ENCODE results near the gene TMEFF1.
"Not testable (repeated sequence)": the region's sequence is repeated elsewhere in the genome, so short reads cannot be mapped to it uniquely, and the experiment has no call there.

TMEFF1 gene

DNA sequence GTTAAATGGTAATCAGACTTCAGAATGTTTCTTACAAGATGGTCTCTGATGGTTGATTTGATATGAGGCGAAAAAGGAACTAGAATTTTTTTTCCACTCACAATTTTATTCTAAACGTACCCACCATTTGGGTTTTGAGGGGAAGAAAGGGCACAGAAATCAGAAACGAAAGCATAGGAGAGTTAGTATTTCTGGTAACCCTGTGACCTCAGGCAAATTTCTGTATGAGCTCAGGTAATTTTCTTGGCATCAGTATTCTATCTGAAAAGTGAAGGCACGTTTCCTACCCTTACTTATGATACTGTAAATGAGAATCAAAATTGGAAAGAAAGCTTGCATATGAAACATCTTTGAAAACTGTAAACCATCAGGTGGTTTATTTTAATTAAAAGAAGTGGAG is 26.5 kb downstream of the TMEFF1 start:
- DNase-seq, result no peak

DNA sequence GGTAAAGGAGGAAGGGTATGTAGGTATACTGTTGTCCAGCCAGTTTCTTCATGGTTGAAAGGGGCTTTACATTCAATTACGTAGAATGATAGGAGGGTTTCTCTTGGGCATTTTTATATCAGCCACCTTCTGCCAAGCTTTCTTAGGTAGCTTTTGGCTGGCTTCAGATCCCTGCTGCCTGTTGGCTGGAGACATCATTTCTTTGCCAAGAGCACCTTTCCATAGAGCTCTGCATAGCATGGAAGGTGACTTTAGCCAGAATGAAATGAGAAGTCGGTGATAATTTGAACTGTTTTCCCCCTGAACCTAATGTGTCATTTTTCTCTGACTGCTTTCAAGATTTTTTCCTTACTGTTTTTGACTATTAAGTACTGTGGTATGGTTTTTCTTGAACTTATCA is 26.9 kb downstream of the TMEFF1 start:
- DNase-seq, result no peak

DNA sequence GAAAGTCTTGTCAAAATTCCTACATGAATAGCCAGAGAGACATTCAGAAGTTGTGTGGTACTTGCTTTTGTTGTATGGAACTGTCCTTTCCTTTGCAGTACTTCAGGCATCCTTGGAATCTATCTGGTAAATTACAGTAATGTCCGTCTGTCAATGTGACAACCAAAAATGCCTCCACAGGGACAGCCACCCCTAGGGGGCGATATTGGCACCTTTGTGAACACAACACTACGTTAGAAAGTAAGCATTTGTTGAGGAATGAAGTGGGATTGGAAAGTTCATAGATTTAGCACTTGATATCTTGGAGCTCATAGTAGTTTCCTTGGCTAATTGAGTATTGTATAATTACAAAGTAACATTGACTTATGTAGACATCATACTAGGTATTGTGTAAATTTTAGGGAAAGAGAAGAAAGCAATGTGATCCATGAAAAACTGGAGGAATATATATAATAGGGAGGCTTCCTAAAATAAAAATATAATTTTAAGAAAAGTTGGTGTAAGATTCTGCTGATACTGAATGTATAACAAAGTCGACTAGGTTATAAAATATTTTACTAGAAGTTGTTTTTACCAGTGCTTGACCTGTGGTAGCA is 32.7 kb downstream of the TMEFF1 start:
- DNase-seq, result no peak

DNA sequence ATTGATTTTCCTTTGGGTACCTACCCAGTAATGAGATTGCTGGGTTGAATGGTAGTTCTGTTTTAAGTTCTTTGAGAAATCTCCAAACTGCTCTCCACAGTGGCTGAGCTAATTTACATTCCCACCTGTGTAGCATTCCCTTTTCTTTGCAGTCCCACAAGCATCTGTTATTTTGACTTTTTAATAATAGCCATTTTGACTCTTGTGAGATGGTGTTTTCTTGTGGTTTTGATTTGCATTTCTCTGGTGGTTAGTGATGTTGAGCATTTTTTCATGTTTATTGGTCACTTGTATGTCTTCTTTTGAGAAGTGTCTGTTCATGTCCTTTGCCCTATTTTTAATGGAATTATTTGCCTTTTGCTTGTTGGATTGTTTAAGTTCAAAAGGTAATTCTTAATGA is 34.4 kb downstream of the TMEFF1 start:
- DNase-seq, result not testable (repeated sequence)

DNA sequence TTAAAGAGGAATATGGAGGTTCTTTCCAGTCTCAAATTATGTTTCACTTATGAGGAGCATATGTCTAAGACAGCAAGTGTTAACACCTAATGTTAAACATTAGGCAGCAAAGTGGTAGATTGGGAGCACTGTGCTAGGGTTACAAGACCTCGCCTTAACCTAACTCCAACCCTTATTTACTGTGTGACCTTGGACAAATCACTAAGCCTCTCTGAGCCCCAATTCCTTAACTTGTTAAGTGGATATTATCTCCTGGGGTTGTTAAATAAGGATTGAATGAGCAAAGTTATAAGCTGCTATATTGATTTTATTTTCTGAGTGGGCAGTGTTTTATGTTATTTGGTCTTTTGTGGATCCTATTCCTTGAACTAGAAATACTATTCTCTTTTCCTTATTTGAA is 38.3 kb downstream of the TMEFF1 start:
- DNase-seq, result no peak

DNA sequence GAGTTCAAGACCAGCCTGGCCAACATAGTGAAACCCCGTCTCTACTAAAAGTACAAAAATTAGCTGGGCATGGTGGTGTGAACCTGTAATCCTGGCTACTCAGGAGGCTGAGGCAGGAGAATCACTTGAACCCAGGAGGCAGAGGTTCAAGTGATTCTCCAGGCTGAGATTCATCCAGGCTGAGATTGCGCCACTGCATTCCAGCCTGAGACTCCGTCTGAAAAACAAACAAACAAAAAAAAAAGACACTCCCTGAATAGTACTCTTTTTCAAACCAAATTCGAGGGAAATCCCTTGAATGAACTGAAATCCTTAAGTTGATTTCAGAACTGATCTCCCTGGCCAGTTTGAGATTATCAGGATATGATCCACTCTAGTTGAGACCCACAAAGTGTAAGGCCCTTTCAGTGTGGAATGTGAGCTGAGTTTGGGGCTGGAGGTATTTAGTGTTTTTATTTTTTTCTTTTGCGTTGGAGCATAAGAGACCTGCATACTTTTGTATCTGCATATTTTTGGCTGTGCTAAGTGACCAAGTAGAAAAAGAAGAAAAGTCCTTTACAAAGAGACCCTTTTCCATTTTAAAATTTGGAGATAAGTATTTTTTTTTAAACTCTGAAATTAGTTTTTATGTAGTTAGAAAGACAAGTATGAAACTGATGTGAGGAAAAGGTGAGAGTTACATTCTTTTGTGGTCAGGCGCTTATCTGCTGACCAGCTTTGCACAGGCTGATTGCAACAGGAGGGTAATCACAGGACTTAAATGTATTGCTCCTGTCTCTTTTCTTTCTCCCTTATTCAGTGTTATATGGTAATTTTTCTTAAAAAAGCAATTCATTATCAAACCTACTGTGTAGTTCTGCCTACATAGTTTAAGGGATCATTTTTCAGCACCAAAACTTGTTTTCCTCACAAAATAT is 42.9 kb downstream of the TMEFF1 start:
- no peak for DNase-seq

DNA sequence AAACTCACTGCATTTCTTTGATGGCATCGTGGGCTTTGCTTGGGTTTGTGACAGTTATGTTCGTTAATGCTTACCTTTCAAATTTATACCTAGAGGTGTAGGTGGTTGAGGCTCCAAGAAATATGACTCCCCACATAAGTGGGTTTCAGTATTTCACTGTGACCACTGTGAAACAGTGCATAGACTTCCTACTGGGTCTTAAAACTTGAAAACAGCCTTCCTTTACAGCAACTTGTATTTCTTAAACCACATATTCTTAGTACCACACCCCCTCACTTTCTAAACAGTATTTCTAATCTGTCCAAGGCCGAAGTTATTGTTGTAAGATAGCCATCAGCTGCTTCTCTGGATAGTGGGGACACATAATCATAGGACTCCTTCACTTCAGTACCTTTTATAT is 48.3 kb downstream of the TMEFF1 start:
- DNase-seq, result no peak

DNA sequence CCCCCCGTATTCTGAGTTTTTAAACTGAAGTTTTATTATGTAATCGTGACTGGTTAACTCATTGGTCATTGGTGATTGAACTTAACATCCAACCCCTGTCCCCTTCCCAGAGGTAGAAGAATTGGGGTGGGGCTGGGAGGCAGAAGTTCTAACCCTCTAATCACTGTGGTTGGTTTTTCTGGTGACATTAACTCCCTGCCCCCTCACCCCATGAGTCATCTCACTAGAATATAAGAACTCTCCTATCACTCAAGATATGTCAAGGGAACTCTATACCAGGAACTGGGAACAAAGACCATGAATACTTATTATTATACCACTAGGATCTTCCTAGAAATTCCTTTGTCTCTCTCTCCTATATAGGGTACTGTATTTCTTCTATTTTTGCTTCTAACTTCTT is 52.6 kb downstream of the TMEFF1 start:
- no peak for DNase-seq

DNA sequence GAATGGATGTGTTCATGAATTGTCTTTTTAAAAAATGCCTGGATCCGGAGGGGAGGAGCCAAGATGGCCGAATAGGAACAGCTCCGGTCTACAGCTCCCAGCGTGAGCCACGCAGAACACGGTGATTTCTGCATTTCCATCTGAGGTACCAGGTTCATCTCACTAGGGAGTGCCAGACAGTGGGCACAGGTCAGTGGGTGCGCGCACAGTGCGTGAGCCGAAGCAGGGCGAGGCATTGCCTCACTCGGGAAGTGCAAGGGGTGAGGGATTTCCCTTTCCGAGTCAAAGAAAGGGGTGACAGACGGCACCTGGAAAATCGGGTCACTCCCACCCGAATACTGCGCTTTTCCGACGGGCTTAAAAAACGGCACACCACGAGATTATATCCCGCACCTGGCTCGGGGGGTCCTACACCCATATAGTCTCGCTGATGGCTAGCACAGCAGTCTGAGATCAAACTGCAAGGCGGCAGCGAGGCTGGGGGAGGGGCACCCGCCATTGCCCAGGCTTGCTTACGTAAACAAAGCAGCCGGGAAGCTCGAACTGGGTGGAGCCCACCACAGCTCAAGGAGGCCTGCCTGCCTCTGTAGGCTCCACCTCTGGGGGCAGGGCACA is 54.3 kb downstream of the TMEFF1 start:
- not testable (repeated sequence) for DNase-seq

DNA sequence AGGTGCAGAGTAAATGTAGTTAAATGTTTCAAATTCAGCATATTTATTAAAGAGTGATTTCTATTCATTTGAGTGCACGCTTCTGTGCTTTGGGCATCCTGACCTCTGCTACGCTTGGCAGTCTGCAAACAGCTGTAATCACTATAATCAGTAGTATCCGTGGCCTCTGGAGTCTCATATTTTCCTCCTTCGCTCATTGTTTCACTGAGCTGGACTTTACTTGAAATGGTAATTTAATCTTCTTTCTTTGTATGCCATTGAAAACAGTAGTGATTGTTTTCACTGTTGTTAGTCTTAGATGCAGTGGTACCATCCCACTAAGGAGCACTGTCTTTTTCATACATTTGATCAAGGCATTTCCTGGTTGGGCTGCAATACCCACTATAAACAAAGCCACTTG is 61.5 kb downstream of the TMEFF1 start:
- no peak for DNase-seq

DNA sequence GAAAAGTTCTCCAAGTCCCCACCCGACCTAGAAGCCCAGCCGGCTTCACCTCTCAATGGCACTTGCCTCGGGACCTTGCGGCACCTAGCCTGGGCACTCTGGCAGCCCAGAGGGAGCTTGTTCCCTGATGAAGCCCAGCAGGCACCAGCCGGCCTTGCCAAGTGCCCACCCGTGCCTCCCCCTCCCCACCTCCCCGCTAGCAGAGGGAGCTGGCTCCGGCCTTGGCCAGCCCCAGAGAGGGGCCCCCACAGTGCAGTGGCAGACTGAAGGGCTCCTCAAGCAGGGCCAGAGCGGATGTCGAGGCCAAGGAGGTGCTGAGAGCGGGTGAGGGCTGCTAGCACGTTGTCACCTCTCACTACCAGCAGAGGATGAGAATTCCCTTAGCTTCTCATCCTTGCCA is 67.4 kb downstream of the TMEFF1 start:
- DNase-seq, result no peak

DNA sequence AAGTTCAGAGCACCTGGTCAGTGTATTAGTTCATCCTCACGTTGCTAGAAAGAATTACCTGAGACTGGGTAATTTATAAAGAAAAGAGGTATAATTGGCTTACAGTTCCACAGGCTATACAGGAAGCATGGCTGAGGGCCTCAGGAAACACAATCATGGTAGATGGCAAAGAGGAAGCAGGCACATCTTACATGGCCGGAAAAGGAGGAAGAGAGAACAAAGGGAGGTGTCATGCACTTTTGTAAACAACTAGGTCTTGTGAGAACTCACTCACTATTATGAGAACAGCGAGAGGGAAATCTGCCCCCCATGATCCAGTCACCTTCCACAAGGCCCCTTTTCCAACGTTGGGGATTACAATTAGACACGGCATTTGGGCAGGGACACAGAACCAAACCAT is 76.1 kb downstream of the TMEFF1 start:
- no peak for DNase-seq

DNA sequence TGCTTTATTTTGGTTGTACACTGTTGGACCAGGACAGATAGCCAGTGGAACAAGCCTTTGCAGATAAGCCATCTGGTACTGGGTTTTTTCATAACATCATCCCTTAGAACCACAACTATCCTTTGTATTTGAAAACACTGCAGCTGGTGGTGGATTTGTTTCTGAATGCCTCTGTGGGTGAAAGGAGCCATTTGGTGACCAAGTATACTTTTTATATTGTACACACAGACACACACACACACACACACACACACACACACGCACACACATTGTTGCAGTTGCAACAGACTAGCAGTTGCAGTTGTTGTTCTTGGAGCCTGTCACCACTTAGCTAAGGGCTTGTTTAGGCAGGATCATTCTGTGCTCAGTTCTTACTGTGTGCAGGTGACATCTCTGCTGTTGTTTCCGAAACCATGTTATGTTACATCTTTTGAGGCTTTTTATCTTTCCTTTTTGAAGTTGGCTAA is 82.0 kb downstream of the TMEFF1 start:
- no peak for DNase-seq

DNA sequence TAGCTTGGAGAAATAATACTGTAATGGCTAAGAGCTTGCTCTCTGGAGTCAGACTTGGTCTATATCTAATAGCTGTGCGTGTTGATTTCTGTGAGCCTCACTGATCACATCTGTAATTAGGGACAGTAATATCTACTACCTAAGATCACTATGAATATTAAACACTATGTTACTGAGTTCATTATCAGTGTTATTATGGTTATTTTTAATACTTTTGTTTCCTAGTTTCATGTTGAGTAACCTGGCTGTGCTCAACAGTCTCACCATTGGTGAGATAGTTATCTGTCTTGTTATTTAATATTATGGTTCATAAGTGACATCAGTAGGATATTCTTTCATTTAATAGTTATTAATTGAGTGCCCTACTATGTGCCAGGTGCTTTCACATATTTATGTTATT is 82.5 kb downstream of the TMEFF1 start:
- no peak for DNase-seq

DNA sequence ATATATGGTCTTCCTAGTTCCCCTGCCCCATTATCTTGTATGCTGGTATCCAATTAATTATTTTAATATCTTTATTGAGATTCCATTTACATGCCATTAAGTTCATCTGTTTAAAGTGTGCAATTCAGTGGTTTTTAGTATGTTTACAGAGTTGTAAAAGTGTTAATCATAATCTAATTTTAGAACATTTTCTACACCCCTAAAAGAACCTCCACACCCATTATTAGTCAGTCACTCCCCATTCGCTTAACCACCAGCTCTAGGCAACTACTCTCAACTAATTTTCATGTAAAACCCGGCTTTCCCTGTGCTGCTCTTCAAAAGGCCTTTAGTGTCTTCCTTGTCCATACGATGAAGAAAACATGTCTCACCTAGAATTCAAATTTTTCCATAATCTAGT is 84.1 kb downstream of the TMEFF1 start:
- DNase-seq, result no peak

DNA sequence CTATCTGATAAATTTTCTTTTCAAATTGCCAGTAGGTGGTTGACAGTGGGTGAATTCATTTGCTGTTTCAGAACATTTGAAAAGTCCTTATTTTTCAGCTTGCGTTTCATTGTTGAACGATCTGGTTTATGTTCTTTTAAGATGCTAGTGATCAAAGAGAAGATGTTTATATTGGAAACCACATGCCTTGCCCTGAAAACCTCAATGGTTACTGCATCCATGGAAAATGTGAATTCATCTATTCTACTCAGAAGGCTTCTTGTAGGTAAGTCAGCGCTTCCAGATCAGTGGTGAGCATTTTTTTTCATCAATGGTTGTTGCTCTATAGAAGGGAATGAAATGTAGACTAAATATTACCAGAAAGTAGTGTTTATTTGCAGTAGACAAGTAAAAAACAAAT is 88.3 kb downstream of the TMEFF1 start:
- DNase-seq, result no peak

DNA sequence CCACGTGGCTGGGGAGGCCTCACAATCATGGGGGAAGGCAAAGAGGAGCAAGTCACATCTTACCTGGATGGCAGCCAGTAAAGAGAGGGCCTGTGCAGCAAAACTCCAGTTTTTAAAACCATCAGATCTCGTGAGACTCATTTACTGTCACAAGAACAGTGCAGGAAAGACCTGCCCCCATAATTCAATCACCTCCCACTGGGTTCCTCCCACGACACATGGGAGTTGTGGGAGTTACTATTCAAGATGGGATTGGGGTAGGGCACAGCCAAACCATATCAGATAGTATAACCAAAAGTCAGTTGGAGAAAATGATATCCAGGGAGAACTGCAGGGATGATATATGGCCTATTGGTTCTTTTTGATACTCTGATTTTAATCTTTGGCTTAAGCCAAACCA is 94.9 kb downstream of the TMEFF1 start:
- no peak for DNase-seq

DNA sequence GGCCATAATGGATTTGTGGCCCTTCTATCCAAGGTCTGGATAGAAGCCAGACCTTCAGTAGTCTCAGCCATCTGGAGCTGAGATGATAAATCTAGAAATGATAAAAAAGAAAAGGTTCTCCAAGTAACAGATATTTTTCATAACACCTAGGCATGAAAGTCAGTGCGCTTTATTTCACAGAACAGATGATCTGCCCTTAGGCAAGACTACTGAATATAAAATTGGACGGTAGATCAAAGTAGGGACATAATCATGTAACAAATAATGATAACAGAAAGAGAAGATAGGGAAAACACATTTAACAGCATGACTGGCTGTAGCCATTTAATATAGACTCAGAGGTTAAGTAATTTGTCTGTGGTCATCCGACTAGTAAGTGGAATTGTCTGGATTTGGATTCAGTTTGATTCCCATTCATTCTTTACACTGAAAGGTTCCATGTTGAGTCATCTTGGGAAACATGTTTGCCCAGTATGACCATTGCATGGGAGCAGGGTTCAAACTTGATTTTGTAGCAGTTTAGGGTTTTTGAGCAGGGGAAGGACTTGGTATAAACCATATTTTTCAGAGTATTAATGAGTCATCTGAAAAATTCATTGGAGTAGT is 100.8 kb downstream of the TMEFF1 start:
- DNase-seq, result no peak

DNA sequence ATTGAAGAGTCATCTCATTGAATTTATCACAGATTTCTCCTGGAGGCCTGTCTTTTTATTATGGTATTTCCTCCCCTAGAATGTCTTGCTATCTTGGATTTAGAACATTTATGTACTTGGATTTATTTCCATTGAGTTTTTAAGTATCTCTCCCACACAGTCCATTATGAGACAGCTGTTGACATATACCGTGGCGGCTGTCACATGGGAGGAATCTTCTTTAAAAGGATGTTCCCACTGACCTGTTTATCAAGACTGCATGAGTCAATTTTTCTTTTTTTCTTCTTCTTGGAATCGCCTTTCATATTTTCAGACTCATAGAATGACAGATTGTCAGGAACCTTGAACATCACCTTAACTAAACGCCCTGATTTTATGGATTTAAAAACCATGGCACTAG is 102.1 kb downstream of the TMEFF1 start:
- DNase-seq, result no peak

DNA sequence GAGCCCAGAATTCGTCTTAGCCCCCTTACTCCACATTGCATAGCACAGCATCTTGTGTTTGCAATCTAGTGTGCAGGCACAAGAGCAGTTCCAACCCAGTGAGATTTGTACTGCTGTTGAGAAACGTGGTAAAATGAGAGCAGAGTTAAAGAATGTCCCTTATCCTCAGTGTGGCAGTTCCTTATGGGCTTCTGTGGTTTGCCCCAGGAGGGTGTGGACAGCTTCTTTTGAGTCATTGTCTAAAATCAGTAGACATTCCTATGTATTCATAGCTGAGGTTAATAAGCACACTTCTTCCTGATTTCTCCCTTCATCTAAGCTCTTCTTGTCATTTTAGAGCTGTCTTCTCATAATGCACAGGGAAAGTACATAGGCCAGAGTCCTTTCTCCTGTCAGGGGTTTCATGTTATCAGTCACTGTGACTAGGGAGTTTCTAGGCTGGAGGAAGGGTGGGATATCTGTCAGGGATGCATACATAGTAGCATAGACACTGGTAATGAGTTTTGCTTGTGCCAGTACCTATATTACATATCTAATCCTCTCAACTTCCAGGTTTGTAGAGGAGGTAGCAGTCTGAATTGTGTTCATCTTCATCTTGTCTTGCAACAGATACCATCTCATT is 102.9 kb downstream of the TMEFF1 start:
- no peak for DNase-seq

DNA sequence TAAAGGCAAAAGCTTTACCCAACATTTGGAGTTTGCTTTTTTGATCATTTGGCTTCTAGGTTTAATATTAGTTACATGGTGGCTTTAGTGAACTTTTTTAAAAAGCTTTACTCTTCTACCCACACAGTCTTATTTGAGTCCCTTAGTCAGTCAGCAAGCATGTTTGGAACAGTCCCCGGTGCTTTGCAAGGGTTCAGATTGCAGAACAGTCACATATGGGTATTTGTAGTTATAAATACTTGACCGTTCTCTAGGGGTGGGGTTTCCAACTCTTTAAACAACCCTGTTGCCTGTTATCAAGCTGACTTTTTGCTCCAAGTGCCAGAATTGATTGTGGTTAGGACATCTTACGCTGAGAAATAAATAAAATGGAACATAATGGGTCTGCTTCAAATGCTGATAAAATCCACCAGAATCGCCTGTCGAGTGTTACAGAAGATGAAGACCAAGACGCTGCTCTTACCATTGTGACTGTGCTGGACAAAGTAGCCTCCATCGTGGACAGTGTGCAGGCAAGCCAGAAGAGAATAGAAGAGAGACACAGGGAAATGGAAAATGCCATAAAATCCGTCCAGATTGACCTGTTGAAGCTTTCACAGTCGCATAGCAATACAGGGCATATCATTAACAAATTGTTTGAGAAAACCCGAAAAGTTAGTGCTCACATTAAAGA is 105.0 kb downstream of the TMEFF1 start, which contains the start of gene CAVIN4:
Gene CAVIN4, plus strand, starts transcription at position 304 of the 673 bp plus-strand sequence. Its CDS starts 65 bp downstream, at position 369.
- DNase-seq, result no peak

DNA sequence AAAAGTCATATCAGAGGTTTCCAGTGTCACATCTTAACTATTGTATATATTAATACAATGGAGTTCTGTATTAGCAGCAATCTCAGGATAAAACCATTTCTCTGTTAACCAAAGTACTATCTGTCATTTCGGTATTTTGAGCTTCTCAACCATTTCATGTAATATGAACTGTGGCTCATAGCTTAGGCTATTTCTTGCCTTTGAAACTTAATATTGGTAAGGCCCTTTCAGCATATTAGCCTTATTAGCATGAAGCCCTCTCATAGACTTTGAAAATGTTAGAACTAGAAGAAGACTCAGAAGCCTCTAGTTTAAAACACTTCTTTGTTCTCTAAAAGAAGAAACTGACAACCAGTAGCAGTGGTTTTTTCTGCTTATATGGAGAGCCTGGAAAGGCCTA is 105.7 kb downstream of the TMEFF1 start:
- DNase-seq, result no peak
